AG04449 (cell line): Measurements from ENCODE around the gene CERK.

Experiments
- CTCF ChIA-PET: fragments of 350-600 bp; formaldehyde crosslinking; extraction: SDS; loops from one replicate; lab custom pipeline; 2021; ENCODE audit warnings: antibody characterized with exemption; lab: Yijun Ruan, JAX
- POLR2A ChIA-PET: fragments of 400-600, 350-600 bp; formaldehyde crosslinking; extraction: SDS; loops from one replicate; lab custom pipeline; 2020; ENCODE audit warnings: antibody characterized with exemption, inconsistent platforms; lab: Yijun Ruan, JAX
- DNase-seq: peaks from one replicate; pipeline ENCODE4 v3.0.0-alpha.2; 2010; ENCODE audit warnings: low read depth, low spot score
- H3K4me3 ChIP-seq: 2 replicates; pipeline ENCODE4 v1.5.1; 2011; ENCODE audit warnings: low read depth, mild to moderate bottlenecking, control low read depth, low read length
- TF ChIP-seq, protein P1 (sequence below): IDR thresholded peaks from one replicate; pipeline ENCODE4 v1.5.1; 2011; ENCODE audit warnings: mild to moderate bottlenecking, moderate library complexity, low read length, control low read depth, inconsistent platforms; ENCODE audit not compliant: insufficient read depth; ENCODE audit errors: missing control alignments

Gene CERK

GRCh38 chr22:46676479-46676878 is 61.6 kb downstream of the CERK start:
- TF ChIP-seq, protein P1, sequence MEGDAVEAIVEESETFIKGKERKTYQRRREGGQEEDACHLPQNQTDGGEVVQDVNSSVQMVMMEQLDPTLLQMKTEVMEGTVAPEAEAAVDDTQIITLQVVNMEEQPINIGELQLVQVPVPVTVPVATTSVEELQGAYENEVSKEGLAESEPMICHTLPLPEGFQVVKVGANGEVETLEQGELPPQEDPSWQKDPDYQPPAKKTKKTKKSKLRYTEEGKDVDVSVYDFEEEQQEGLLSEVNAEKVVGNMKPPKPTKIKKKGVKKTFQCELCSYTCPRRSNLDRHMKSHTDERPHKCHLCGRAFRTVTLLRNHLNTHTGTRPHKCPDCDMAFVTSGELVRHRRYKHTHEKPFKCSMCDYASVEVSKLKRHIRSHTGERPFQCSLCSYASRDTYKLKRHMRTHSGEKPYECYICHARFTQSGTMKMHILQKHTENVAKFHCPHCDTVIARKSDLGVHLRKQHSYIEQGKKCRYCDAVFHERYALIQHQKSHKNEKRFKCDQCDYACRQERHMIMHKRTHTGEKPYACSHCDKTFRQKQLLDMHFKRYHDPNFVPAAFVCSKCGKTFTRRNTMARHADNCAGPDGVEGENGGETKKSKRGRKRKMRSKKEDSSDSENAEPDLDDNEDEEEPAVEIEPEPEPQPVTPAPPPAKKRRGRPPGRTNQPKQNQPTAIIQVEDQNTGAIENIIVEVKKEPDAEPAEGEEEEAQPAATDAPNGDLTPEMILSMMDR: no peak
- ChIA-PET POLR2A (no interaction called here), CTCF (no interaction called here)
- no peak overlapping the region for H3K4me3 ChIP-seq
- DNase-seq: no peak

GRCh38 chr22:46675938-46676337 is 62.1 kb downstream of the CERK start:
- H3K4me3 ChIP-seq: no peak overlapping the region
- CTCF ChIA-PET: no interaction called here
- POLR2A ChIA-PET: no interaction called here
- DNase-seq: no peak
- TF ChIP-seq, protein P1: no peak

GRCh38 chr22:46675479-46675878 is 62.6 kb downstream of the CERK start:
- no peak for DNase-seq
- H3K4me3 ChIP-seq: no peak overlapping the region
- TF ChIP-seq, protein P1: no peak
- CTCF ChIA-PET: no interaction called here
- POLR2A ChIA-PET: no interaction called here

GRCh38 chr22:46674906-46675305 is 63.1 kb downstream of the CERK start:
- no peak overlapping the region for H3K4me3 ChIP-seq
- TF ChIP-seq, protein P1: no peak
- ChIA-PET POLR2A (no interaction called here), CTCF (no interaction called here)
- DNase-seq: no peak

DNA sequence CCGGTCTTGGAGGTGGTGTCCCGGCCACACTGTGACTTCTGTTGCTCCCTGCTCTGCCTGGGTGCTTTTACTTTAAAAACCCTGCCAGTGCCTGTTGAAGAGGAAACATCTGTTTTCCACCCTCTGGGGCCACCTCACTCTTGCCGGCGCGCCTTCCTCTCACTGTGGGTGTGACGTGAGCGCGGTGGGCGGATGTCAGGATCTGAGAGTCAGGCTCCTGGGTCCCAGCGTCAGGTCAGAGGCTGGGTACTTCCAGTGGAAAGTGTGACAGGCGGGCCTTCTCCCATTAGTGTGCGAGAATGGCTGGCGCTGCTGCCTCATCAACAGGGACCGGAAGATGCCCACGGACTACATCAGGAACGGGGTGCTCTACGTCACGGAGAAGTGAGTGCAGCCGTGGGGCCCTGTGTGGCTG is 63.7 kb downstream of the CERK start:
- TF ChIP-seq, protein P1: no peak
- POLR2A ChIA-PET: no interaction called here
- no peak for DNase-seq
- CTCF ChIA-PET: no interaction called here
- no peak overlapping the region for H3K4me3 ChIP-seq

DNA sequence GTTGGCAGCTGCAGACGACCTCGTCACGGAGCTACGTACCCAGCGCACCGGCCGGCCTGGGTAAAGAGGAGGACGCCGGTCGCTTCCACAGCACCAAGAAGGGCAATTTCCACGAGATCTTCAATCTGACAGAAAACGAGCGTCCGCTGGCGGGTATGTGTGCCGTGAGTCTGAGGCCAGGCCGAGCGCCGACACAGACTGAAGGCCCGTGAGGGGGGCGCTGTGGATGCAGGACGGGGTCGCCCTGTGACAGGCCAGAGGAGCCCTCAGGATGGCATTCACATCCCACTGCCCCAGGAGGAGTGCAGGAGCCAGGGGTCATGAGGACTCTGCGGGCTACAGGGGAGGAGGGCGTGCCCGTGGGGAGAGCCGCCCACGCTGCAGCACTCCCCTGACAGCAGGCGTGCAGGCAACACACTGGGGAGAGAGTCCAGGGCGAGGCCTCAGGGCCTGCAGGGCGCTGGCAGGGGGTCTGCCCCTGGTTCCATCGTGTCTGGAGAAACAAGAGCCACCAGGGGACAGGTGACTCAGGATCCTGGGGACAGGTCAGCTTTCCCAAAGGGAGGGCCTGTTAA is 64.3 kb downstream of the CERK start:
- H3K4me3 ChIP-seq: no peak overlapping the region
- TF ChIP-seq, protein P1: no peak
- ChIA-PET POLR2A (no interaction called here), CTCF (no interaction called here)
- no peak for DNase-seq
